Measurements from ENCODE around the gene ADAMTS12. TPM values are rescaled to one million over a fixed set of nuclear protein-coding genes. Genes with fewer than 3 reads are reported as not detected.

ADAMTS12 gene
- total RNA-seq, 1 experiment from 2014 or later = not detected

GRCh38 chr5:33837301-33837700 is 54.5 kb downstream of the ADAMTS12 start:
- H3K4me3 ChIP-seq (ENCODE audit: low read depth, low read length) = no peak overlapping the region
- Mint-ChIP-seq H3K4me3 (ENCODE audit: unreplicated experiment) (no peak overlapping the region), H3K27ac (ENCODE audit: unreplicated experiment) (no peak overlapping the region), H3K27me3 (ENCODE audit: insufficient read depth, unreplicated experiment) (no peaks in the 10 kb centered on the region), H3K4me1 (ENCODE audit: low read depth, unreplicated experiment) (no peaks in the 10 kb centered on the region), H3K9me3 (ENCODE audit: unreplicated experiment) (no peaks in the 10 kb centered on the region), H3K36me3 (ENCODE audit: insufficient read depth, unreplicated experiment) (no peaks in the 10 kb centered on the region)
- no peaks in the 10 kb centered on the region for H3K27me3 ChIP-seq (replicated peaks; ENCODE audit: control insufficient read depth, insufficient read depth, low read length)
- CTCF ChIA-PET = no interaction called here
- DNase-seq = no peak
- intact Hi-C loops (cut with micrococcal nuclease; ENCODE audit: unreplicated experiment) = no loop called here
- TF ChIP-seq, protein P1, sequence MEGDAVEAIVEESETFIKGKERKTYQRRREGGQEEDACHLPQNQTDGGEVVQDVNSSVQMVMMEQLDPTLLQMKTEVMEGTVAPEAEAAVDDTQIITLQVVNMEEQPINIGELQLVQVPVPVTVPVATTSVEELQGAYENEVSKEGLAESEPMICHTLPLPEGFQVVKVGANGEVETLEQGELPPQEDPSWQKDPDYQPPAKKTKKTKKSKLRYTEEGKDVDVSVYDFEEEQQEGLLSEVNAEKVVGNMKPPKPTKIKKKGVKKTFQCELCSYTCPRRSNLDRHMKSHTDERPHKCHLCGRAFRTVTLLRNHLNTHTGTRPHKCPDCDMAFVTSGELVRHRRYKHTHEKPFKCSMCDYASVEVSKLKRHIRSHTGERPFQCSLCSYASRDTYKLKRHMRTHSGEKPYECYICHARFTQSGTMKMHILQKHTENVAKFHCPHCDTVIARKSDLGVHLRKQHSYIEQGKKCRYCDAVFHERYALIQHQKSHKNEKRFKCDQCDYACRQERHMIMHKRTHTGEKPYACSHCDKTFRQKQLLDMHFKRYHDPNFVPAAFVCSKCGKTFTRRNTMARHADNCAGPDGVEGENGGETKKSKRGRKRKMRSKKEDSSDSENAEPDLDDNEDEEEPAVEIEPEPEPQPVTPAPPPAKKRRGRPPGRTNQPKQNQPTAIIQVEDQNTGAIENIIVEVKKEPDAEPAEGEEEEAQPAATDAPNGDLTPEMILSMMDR (IDR thresholded peaks at IDR 0.05; ENCODE audit: insufficient read depth in 1 of 2, low read depth in 1 of 2, low read length in 1 of 2, severe bottlenecking in 1 of 2, unreplicated experiment in 1 of 2) = no peak
- BruUV-seq (replicated peaks) = no TSS peak
- H3K36me3 ChIP-seq (ENCODE audit: control insufficient read depth, insufficient read depth, low read length) = no peaks in the 10 kb centered on the region
- POLR2A ChIA-PET = no interaction called here
- peaks cover 7% of the 10 kb centered on the region; the same call in 1 of the 2 replicates for H3K4me1 ChIP-seq
- no peaks in the 10 kb centered on the region for H3K9me3 ChIP-seq

- H3K4me1 Mint-ChIP-seq (ENCODE audit: low read depth, unreplicated experiment) = no peaks in the 10 kb centered on the region
- DNase-seq = no peak
- TF ChIP-seq, protein P1 (IDR thresholded peaks at IDR 0.05; ENCODE audit: insufficient read depth in 1 of 2, low read depth in 1 of 2, low read length in 1 of 2, severe bottlenecking in 1 of 2, unreplicated experiment in 1 of 2) = no peak
- intact Hi-C loops (cut with micrococcal nuclease; ENCODE audit: unreplicated experiment) = no loop called here
- ChIA-PET CTCF (no interaction called here), POLR2A (no interaction called here)
- no TSS peak for BruUV-seq (replicated peaks)
- H3K27ac Mint-ChIP-seq (ENCODE audit: unreplicated experiment) = no peak overlapping the region
- no peaks in the 10 kb centered on the region for H3K9me3 Mint-ChIP-seq (ENCODE audit: unreplicated experiment)
- no peak overlapping the region for H3K4me3 Mint-ChIP-seq (ENCODE audit: unreplicated experiment)
- H3K4me1 ChIP-seq = peaks cover 7% of the 10 kb centered on the region; the same call in 1 of the 2 replicates
- H3K9me3 ChIP-seq = no peaks in the 10 kb centered on the region
- H3K36me3 ChIP-seq (ENCODE audit: control insufficient read depth, insufficient read depth, low read length) = no peaks in the 10 kb centered on the region
- peaks cover 7% of the 10 kb centered on the region for H3K27me3 Mint-ChIP-seq (ENCODE audit: insufficient read depth, unreplicated experiment)
- H3K27me3 ChIP-seq (replicated peaks; ENCODE audit: control insufficient read depth, insufficient read depth, low read length) = no peaks in the 10 kb centered on the region
- H3K4me3 ChIP-seq (ENCODE audit: low read depth, low read length) = no peak overlapping the region
- no peaks in the 10 kb centered on the region for H3K36me3 Mint-ChIP-seq (ENCODE audit: insufficient read depth, unreplicated experiment)
Measured at GRCh38 chr5:33834334-33834733, 57.5 kb downstream of the ADAMTS12 start.

GRCh38 chr5:33833237-33833575 is 58.6 kb downstream of the ADAMTS12 start:
- Histone ChIP-seq H3K4me3 (ENCODE audit: low read depth, low read length) (no peak overlapping the region), H3K27me3 (replicated peaks; ENCODE audit: control insufficient read depth, insufficient read depth, low read length) (no peaks in the 10 kb centered on the region), H3K9me3 (no peaks in the 10 kb centered on the region), H3K36me3 (ENCODE audit: control insufficient read depth, insufficient read depth, low read length) (no peaks in the 10 kb centered on the region), H3K4me1 (peaks cover 7% of the 10 kb centered on the region; the same call in 1 of the 2 replicates)
- Mint-ChIP-seq H3K36me3 (ENCODE audit: insufficient read depth, unreplicated experiment) (no peaks in the 10 kb centered on the region), H3K4me3 (ENCODE audit: unreplicated experiment) (no peak overlapping the region), H3K4me1 (ENCODE audit: low read depth, unreplicated experiment) (no peaks in the 10 kb centered on the region), H3K27ac (ENCODE audit: unreplicated experiment) (no peak overlapping the region), H3K27me3 (ENCODE audit: insufficient read depth, unreplicated experiment) (peaks cover 7% of the 10 kb centered on the region), H3K9me3 (ENCODE audit: unreplicated experiment) (no peaks in the 10 kb centered on the region)
- no peak for DNase-seq
- POLR2A ChIA-PET = no interaction called here
- intact Hi-C loops (cut with micrococcal nuclease; ENCODE audit: unreplicated experiment) = no loop called here
- TF ChIP-seq, protein P1 (IDR thresholded peaks at IDR 0.05; ENCODE audit: insufficient read depth in 1 of 2, low read depth in 1 of 2, low read length in 1 of 2, severe bottlenecking in 1 of 2, unreplicated experiment in 1 of 2) = no peak
- no TSS peak for BruUV-seq (replicated peaks)
- CTCF ChIA-PET = interaction anchor here (0.7 kb wide), 1 partner anchor 23 kb away, joined by 3 read pairs; no protein-coding TSS in a partner anchor
